Spleen (tissue), 7 donors: ENCODE data around the gene CTAG1B.

Experiments used
- POLR2A ChIP-seq, 3 donors: fragments of 450-650 bp; IDR thresholded peaks; one replicate each; pipeline ENCODE4 v1.5.1; 2017; ENCODE audit warnings: antibody characterized with exemption in 3 of 3, mild to moderate bottlenecking in 1 of 3
- TF ChIP-seq, protein P1 (sequence below), 11 experiments: fragments of 200-600 bp in 7 of 11; fragments of 450-650 bp in 4 of 11; sonication (generic) in 4 of 11; IDR thresholded peaks in 8 of 11; conservative IDR thresholded peaks in 3 of 11; 1 replicate in 7 of 11; 2 replicates in 4 of 11; pipeline versions ENCODE4 v1.4.0 to v1.8.0; 2016 to 2021; ENCODE audit warnings: antibody characterized with exemption in 11 of 11, inconsistent platforms in 4 of 11, mild to moderate bottlenecking in 1 of 11
- donor health status: DM: no; HTN: no; CAD: no; lungs with moderate emphysema.
- donor health status: DM: no; HTN: no; CAD: no.
- donor health status: DM: no; HTN: no; CAD: no.

DNA sequence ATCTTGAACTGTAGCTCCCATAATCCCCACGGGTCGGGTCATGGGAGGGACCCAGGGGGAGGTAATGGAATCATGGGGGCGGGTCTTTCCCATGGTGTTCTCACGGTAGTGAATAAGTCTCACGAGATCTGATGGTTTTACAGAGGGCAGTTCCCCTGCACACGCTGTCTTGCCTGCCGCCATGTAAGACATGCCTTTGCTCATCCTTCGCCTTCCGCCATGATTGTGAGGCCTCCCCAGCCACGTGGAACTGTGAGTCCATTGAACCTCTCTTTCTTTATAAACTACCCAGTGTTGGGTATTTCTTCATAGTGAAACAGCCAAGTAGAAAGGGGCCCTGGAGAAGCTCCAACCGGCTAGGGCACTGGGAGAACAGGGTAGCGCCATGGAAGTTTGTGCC is 21.9 kb downstream of the CTAG1B start:
- no peak for TF ChIP-seq POLR2A (IDR thresholded peaks at IDR 0.05)
- TF ChIP-seq, protein P1, sequence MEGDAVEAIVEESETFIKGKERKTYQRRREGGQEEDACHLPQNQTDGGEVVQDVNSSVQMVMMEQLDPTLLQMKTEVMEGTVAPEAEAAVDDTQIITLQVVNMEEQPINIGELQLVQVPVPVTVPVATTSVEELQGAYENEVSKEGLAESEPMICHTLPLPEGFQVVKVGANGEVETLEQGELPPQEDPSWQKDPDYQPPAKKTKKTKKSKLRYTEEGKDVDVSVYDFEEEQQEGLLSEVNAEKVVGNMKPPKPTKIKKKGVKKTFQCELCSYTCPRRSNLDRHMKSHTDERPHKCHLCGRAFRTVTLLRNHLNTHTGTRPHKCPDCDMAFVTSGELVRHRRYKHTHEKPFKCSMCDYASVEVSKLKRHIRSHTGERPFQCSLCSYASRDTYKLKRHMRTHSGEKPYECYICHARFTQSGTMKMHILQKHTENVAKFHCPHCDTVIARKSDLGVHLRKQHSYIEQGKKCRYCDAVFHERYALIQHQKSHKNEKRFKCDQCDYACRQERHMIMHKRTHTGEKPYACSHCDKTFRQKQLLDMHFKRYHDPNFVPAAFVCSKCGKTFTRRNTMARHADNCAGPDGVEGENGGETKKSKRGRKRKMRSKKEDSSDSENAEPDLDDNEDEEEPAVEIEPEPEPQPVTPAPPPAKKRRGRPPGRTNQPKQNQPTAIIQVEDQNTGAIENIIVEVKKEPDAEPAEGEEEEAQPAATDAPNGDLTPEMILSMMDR (IDR thresholded peaks at IDR 0.05 in 8 of 11, conservative IDR thresholded peaks at IDR 0.05 in 3 of 11) = no peak
